GM12878 (cell line): ENCODE data around the gene SLC6A20. TPM values are rescaled to one million over a fixed set of nuclear protein-coding genes. Genes with fewer than 3 reads are reported as not detected.
"Not testable (repeated sequence)": the region's sequence is repeated elsewhere in the genome, so short reads cannot be mapped to it uniquely, and the experiment has no call there.

ENCODE experiments used
- ATAC-seq: fragments of 200-7000 bp; cut with Tn5 transposase; 3 replicates; pipeline ENCODE4 v1.9.1; 2020; ENCODE audit warnings: mild to moderate bottlenecking, moderate library complexity
- BruUV-seq: library from RNA; stranded (reverse); fragments of 400-500 nt; replicated peaks from 2 replicates; lab custom pipeline; 2021; lab: Mats Ljungman, UMichigan
- CTCF ChIA-PET: fragments of 300-600 bp; sonication (Branson Sonifier 250); formaldehyde crosslinking; extraction: SDS; loops from one replicate; lab custom pipeline; 2021; ENCODE audit warnings: inconsistent platforms; lab: Yijun Ruan, JAX
- POLR2A ChIA-PET: fragments of 350-600 bp; formaldehyde crosslinking; extraction: SDS; loops from one replicate; lab custom pipeline; 2021; ENCODE audit warnings: inconsistent platforms; lab: Charles Lee
- RAD21 ChIA-PET: fragments of 300-600 bp; sonication (Branson Sonifier 250); formaldehyde crosslinking; loops from one replicate; lab custom pipeline; 2023; ENCODE audit warnings: antibody characterized with exemption; ENCODE audit not compliant: unreplicated experiment; lab: Charles Lee
- SMC1A ChIA-PET: fragments of 300-600 bp; sonication (Branson Sonifier 250); formaldehyde crosslinking; loops from one replicate; lab custom pipeline; 2023; ENCODE audit not compliant: unreplicated experiment, uncharacterized antibody; lab: Charles Lee
- DNase-seq: peaks from one replicate; pipeline ENCODE4 v3.0.0-alpha.2; 2011; ENCODE audit warnings: low read depth, low spot score
- FAIRE-seq: peaks from 3 replicates; lab custom pipeline; 2011; peaks lifted over from hg19 to GRCh38; lab: Jason Lieb, UNC
- H2AFZ ChIP-seq: 2 replicates; pipeline ENCODE4 v1.6.0; 2011; ENCODE audit warnings: low read depth, low read length, control low read depth; ENCODE audit not compliant: control insufficient read depth
- H3K27ac ChIP-seq: 2 replicates; pipeline ENCODE4 v1.5.1; 2011; ENCODE audit warnings: control low read depth; ENCODE audit not compliant: control insufficient read depth, insufficient read depth
- H3K27me3 ChIP-seq, 2 experiments: replicated peaks in 1 of 2; 2 replicates each; pipeline versions ENCODE4 v1.6.0 to v1.6.1; 2011; ENCODE audit warnings: low read length in 1 of 2; ENCODE audit not compliant: control insufficient read depth in 2 of 2, insufficient read depth in 2 of 2
- H3K36me3 ChIP-seq, 2 experiments: 2 replicates each; pipeline ENCODE4 v1.5.1; 2011; ENCODE audit warnings: low read length in 1 of 2; ENCODE audit not compliant: control insufficient read depth in 2 of 2, insufficient read depth in 2 of 2
- H3K4me1 ChIP-seq: 2 replicates; pipeline ENCODE4 v1.6.1; 2011; ENCODE audit warnings: mild to moderate bottlenecking, low read length, moderate library complexity, mixed read lengths; ENCODE audit not compliant: control insufficient read depth, insufficient read depth
- H3K4me2 ChIP-seq: 2 replicates; pipeline ENCODE4 v1.6.0; 2011; ENCODE audit warnings: control low read depth; ENCODE audit not compliant: control insufficient read depth, insufficient read depth
- H3K4me3 ChIP-seq: fragments of 200-600 bp; sonication (generic); 2 replicates; pipeline ENCODE4 v1.5.1; 2016
- H3K79me2 ChIP-seq: 2 replicates; pipeline ENCODE4 v1.6.0; 2011; ENCODE audit warnings: low read length; ENCODE audit not compliant: control insufficient read depth, insufficient read depth
- H3K9ac ChIP-seq: 2 replicates; pipeline ENCODE4 v1.8.0; 2011; ENCODE audit warnings: low read length, control low read depth, mixed read lengths; ENCODE audit not compliant: control insufficient read depth, insufficient read depth
- H3K9me3 ChIP-seq: replicated peaks from 3 replicates; pipeline ENCODE4 v1.5.1; 2011; ENCODE audit warnings: mild to moderate bottlenecking, low read length; ENCODE audit not compliant: control insufficient read depth, insufficient read depth
- H4K20me1 ChIP-seq: 2 replicates; pipeline ENCODE4 v1.6.0; 2011; ENCODE audit not compliant: control insufficient read depth, insufficient read depth
- WGBS: methylation state at CpG from one replicate; pipeline ENCODE4 v1.1.6; 2016; ENCODE audit warnings: low lambda C conversion rate; ENCODE audit not compliant: insufficient replicate concordance, insufficient coverage; ENCODE audit errors: missing lambda C conversion rate; 5-methylcytosine and 5-hydroxymethylcytosine counted together
- in situ Hi-C: fragments of 300-500 bp; cut with MboI; formaldehyde crosslinking; loops from 9 replicates; pipeline ENCODE4 v1.14.3; 2018; ENCODE audit warnings: mixed read lengths
- intact Hi-C: fragments of 100-400 bp; cut with micrococcal nuclease; formaldehyde crosslinking; loops from one replicate; pipeline ENCODE4 v1.14.2; 2022; ENCODE audit not compliant: unreplicated experiment
- polyA plus RNA-seq, 11 experiments: library from polyadenylated mRNA; depleted of rRNA in 4 of 11; unstranded in 6 of 11; stranded (reverse) in 5 of 11; fragments of >200 nt; fragmentation: Nextera tagmentation in 4 of 11; fragmentation: Illumina TruSeq in 1 of 11; extraction: Ambion mirVana in 4 of 11; extraction: Trizol in 1 of 11; gene quantifications; 1 replicate in 1 of 11; 2 replicates in 10 of 11; pipeline versions ENCODE4 v1.2.1 to v1.2.3, GENCODE V29; 2011 to 2016; ENCODE audit warnings: inconsistent platforms in 2 of 11, missing spikeins in 2 of 11, low read depth in 1 of 11
- total RNA-seq, 4 experiments: library from RNA; depleted of rRNA in 3 of 4; stranded (reverse); fragments of >200 nt in 3 of 4; fragmentation: Illumina TruSeq in 1 of 4; extraction: Trizol in 1 of 4; gene quantifications; 2 replicates each; pipeline versions ENCODE4 v1.2.1 to v1.2.3, GENCODE V29; 2013 to 2021
- TF ChIP-seq, protein P1 (sequence below): IDR thresholded peaks from 2 replicates; pipeline ENCODE4 v1.6.1; 2012; ENCODE audit warnings: low read depth, low read length, improper control_type of control experiment
- TF ChIP-seq, protein P2 (sequence below): IDR thresholded peaks from 2 replicates; pipeline ENCODE4 v1.6.1; 2011; ENCODE audit warnings: borderline replicate concordance, low read depth, mild to moderate bottlenecking, moderate library complexity, low read length; ENCODE audit not compliant: insufficient read depth, poor library complexity, severe bottlenecking

Gene SLC6A20
- total and polyA plus RNA-seq, 10 of the 15 experiments (the other 5 are each of a cell fraction or from before 2014, with no cell fraction given) = 0.31 to 4.1 (median 1.1) TPM

DNA sequence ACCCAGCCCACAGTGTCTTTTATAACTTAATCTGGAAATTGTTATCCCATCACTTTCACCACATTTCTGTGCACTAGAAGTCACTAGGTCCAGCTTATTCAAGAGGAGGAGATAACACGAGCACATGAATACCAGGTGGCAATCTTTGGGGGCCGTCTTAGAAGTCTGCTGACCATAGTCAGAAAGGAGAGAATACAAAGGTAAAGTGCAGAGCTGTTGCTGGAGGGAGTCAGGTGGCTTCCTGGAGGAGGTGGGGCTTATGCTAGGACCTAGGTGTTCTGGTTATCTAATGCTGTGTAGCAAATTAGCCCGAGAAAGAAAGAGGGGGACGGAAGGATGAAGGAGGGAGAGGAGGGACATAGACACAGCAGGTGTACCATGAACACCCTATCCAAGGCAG lies 46.5 kb downstream of the SLC6A20 start (continued):
- TF ChIP-seq, protein P1, sequence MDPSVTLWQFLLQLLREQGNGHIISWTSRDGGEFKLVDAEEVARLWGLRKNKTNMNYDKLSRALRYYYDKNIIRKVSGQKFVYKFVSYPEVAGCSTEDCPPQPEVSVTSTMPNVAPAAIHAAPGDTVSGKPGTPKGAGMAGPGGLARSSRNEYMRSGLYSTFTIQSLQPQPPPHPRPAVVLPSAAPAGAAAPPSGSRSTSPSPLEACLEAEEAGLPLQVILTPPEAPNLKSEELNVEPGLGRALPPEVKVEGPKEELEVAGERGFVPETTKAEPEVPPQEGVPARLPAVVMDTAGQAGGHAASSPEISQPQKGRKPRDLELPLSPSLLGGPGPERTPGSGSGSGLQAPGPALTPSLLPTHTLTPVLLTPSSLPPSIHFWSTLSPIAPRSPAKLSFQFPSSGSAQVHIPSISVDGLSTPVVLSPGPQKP = no peak
- TF ChIP-seq, protein P2, sequence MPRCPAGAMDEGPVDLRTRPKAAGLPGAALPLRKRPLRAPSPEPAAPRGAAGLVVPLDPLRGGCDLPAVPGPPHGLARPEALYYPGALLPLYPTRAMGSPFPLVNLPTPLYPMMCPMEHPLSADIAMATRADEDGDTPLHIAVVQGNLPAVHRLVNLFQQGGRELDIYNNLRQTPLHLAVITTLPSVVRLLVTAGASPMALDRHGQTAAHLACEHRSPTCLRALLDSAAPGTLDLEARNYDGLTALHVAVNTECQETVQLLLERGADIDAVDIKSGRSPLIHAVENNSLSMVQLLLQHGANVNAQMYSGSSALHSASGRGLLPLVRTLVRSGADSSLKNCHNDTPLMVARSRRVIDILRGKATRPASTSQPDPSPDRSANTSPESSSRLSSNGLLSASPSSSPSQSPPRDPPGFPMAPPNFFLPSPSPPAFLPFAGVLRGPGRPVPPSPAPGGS = no peak

DNA sequence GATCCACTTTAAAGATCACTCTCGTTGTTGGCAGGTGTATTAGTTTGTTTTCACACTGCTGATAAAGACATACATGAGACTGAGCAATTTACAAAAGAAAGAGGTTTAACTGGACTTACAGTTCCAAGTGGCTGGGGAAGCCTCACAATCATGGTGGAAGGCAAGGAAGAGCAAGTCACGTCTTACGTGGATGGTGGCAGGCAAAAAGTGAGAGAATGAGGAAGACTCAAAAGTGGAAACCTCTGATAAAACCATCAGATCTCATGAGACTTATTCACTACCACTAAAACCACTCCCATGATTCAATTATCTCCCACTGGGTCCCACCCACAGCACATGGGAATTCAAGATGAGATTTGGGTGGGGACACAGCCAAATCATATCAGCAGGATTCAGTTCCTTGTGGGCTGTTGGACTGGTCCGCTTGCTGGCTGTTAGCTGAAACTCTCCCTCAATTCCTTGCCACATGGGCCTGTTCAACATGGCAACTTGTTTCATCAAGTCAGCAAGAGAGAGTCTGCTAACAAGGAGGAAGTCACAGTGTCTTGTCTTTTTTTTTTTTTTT lies 47.2 kb downstream of the SLC6A20 start:
- H3K9me3 ChIP-seq, H3K27ac ChIP-seq, DNase-seq, ATAC-seq, H3K4me3 ChIP-seq, BruUV-seq, H3K27me3 ChIP-seq, H3K4me1 ChIP-seq, H3K4me2 ChIP-seq, H3K79me2 ChIP-seq, H3K36me3 ChIP-seq, H2AFZ ChIP-seq, RAD21 ChIA-PET, intact Hi-C loops, H3K9ac ChIP-seq, in situ Hi-C loops, POLR2A ChIA-PET, FAIRE-seq, H4K20me1 ChIP-seq: not testable (repeated sequence)
- ChIA-PET SMC1A (interaction anchor here (0.9 to 1.3 kb wide), 4 partner anchors 26 to 330 kb away, joined by 3 to 4 read pairs (median 3); no protein-coding TSS in a partner anchor), CTCF (interaction anchor here (1.1 to 2.8 kb wide), 3 partner anchors 11 to 180 kb away, joined by 3 to 17 read pairs (median 7); no protein-coding TSS in a partner anchor)
- 83% methylated on average over 4 of the region's 4 CpGs for WGBS
